CD1c-positive myeloid dendritic cell (primary cell): Measurements from ENCODE around the gene DERA.
"Not testable (repeated sequence)": the region's sequence is repeated elsewhere in the genome, so short reads cannot be mapped to it uniquely, and the experiment has no call there.

Source experiments
- DNase-seq: peaks from one replicate; pipeline ENCODE4 v3.0.0-alpha.2; 2016; ENCODE audit errors: extremely low spot score

The DERA gene

DNA sequence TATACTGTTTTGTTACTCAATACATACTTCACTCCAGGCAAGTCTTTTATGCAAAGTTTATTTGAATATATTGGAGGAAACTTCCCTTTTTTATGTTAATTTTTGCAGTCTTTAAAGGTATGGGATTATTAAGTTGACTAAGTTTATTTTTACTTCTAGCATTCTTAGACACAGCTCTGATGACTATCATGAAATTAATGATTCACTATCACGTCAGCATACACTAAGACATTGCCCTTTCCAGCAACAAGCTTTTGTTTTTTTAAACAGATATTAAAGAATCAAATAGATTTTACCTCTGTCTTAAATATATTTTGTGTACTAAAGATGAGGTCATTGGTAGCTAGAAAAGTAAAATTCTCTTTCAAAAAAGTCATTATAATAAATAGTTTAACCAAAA lies 52.1 kb downstream of the DERA start:
- DNase-seq = no peak

DNA sequence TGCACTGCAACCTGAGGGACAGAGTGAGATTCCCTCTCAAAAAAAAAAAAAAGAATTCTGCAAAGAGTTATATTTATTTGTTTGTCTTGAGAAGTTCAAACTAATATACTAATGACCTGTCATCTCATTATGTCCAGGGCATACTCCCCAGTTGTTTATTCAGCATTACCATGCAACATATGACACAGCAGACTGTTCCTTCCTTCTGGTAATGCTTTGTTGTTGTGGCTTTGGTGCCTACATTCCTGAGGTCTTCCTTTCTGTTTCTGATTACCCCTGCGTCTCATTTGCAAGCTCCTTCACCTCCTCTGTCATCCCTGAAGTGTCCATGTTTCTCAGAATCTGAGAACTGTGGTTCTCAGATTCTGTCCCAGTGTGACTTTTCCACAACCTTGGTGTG lies 55.3 kb downstream of the DERA start:
- no peak for DNase-seq

DNA sequence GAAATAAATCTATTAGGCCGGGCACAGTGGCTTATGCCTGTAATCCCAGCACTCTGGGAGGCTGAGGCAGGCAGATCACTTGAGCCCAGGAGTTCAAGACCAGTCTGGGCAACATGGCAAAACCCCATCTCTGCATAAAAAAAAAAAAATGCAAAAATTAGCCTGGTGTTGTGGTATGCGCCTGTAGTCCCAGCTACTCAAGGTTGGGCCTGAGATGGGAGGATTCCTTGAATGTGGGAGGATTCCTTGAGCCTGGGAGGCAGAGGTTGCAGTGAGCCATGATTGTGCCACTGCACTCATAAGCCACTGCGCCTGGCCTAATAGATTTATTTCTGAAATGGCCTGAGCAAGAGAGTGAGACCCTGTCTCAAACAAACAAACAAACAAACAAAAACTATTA lies 55.9 kb downstream of the DERA start:
- DNase-seq = not testable (repeated sequence)

DNA sequence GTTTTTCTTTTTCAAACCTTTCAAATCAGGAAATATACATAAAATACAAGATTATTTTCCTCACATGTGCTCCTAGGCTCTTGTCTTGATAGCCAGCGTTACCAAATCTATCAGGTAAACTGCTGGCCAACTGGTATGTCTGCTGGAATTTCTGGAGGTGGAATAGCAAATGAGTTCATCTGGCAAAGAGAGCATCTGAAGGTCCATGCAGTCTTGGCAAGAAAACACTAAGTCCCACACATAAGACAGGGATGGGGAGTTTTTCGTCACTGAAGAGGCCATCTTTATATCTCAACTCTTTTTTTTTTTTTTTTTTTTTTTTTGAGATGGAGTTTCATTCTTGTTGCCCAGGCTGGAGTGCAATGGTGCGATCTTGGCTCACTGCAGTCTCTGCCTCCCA lies 60.1 kb downstream of the DERA start:
- no peak for DNase-seq

DNA sequence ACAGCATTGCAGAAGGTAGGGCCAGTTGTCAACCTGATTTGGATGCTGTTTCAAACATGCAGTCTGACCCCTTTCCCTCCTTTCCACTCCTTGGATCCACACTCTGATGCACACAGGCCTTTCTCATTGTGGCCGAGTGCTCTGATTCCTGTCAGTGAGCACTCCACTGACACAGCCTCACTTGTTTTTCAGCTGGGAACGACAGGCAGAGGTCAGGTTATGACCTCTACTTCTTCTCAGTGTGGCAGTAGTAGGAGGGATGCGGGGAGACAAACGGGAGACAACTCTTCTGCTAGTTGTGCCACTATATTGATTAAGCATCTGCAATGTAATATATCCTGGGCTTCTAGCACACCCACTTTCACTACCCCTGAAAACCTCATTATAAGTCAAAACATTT lies 61.8 kb downstream of the DERA start:
- no peak for DNase-seq

DNA sequence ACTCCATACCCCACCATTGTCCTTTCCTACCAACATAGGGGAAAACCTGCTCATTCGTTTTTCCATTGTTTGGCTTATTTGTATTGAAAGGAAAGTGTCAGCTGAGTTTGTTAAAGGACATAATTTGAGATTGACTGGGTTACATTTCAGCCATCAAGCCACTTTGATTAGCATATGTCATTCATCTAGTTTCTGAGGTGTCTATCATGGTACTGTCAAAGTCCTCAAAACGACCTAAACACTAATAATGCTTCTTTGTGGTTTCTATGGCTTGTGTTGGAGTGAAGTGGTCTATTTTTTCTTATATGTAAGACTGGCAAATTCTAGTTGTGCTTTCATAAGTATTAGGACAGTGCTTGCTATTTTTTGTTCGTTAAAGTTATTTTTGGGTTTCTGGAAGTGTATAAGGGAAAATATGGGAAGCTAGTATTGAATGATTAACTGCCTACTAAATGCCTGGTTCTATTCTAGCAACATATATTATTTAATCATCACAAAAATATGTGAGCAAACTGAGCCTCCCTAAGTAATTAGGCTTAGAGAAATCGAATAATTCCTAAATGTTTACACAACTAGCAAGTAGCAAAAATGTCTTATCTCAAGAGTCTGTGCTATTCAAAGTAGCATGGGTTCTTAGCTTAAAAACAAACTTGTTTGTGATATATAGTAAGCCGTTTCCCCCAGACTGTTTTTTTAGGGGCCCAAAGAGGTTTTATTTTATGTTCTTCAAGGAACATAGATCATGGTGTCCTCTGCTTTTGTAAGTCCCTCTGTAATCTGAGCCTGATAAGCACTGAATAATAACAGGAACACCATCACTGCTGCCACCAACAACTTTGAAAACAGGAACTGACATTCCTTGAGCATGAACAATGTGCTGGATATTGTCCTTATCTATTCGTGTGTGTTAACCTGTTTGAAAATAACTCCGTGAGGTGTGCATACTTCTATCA lies 67.1 kb downstream of the DERA start:
- no peak for DNase-seq

DNA sequence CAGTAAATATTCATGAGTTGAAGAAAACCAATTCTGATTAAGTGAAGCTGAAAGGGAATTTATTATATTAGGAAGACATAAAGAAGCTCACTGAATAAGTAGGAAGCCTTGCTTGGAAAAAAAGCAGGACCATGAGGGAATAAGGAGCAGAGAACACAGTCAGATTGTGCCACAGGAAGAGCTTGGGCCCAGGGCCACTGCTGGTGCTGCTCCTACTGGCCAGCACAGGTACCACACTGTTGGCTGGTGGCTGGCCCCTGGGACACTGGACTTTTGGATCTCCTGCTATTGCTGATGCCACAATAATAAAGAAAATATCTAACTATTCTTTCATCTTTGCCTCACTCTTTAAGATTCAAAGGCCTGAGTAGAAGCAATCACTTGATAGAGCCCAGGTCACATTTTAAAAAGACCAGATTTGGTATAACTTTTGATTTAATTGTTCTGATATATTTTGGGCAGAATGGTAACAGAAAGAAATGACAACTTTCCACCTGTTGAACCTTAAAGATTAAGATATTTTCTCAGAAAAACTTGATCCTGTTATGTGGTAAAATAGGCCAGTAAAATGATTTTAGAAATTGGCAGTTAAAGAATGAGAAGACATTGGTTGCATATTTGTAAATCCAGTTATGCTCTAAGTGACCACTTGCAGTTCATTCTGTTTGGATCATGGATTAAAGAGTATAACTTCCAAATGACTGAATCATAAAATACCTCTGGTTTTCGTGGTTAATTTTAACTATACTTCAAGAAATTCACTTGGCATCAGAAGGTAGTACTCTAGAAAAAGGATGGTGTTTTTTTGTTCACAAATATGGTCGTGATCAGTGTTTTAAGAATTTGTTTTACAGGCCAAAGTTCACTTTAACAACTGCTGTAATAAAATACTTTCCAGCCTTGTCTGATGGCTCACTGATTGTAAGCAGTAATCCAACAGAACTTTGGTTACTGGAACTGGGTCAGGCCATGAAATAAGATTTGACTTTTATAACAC lies 68.3 kb downstream of the DERA start:
- DNase-seq = no peak

DNA sequence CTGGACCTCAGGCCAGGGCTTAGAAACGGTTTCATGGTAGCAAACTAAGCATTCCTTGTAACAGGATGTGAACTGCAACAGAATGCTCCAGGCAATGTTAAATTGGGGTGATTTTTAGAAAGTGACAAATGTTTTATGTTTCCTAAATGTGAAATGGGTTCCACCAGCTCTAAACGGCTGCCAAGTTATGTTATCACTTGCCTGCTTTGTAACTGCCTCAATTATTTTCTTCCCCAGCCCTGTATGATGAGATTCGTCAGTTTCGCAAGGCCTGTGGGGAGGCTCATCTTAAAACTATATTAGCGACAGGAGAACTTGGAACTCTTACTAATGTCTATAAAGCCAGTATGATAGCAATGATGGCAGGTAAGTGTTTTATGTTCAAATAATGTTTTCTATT lies 70.9 kb downstream of the DERA start:
- no peak for DNase-seq

DNA sequence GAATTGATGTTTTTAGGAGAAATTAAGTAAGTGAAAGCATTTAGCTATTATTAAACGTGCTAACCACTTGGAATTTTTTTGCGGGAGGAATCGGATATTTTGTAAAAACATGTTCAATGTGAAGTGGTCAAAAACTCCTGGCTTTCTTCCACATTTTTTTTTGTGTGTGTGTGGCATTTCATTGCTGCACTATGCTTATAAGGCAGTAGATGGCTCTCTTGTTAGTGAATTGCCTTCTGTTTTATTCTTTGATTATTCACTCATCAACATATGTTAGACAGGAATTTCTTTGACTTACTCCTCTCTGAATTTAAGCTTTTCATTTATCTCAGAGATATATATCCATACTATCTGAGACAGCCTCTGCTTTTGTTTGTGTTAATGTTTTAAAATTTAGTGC lies 71.3 kb downstream of the DERA start:
- DNase-seq = no peak

DNA sequence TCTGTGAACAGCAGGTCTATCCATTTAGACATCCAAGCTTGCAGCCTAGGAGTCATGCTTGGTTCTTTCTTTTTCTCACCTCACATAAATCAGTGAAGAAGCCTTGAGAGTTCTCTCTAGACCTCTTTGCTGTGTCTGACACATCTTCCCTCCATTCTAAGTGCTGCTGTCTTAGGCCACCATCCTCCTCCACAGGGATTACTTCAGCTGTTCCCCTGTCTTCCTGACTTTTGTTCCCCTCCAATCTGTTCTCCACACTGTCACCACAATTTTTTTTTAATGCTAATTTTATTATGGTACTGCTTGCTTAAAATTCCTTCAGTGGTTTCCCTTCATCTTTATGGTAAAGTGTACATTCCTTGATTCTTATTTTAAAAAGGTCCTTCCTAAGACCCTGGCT lies 71.8 kb downstream of the DERA start:
- DNase-seq = no peak

DNA sequence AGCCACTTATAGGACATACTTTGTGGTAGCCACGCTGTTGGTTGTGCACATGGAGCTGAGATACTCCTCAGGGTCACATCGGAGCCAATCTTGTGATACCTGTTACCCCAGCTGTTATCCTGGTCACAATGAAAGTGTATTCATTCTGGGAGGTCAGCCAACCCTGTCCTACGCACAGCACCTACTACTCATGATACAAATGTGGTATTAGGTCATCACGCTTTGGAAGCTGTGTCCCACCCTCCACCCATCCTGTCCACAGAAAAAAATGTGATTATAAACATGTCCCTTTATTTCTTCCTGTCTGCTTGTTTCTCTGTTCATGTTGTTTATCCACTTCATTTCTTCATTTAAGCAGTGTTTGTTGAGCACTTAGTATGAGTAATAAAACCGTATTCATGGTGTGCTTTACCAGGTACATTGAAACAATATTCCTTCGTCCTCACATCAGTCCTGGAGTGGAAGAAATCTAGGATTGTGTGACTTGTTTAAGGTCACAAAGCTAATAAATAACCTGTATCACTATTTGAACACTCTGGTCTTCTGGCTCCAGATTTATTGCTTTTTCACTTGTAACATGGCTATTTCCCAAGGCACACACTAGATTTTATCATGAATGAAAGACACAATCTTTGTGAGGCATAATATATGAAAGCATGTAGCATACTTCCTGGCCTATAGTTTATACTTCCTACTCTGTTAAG lies 73.1 kb downstream of the DERA start:
- no peak for DNase-seq

DNA sequence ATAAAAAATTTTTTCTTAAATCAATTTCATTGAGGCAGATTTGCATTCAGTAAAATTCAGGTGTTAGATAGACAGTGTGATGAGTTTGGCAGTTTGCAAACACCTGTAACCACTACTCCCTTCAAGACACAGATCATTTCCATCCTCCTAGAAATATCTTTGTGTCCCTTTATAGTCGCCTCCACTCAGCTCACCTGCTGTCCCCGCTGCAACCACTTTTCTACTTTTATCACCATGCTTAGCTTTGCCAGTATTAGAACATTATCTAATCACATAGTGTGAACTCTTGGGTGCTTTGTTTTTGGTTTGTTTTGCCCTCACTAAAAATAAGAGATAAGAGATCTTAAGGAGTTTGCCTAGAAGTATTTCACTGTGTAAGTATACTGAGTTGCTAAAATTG lies 73.8 kb downstream of the DERA start:
- no peak for DNase-seq

DNA sequence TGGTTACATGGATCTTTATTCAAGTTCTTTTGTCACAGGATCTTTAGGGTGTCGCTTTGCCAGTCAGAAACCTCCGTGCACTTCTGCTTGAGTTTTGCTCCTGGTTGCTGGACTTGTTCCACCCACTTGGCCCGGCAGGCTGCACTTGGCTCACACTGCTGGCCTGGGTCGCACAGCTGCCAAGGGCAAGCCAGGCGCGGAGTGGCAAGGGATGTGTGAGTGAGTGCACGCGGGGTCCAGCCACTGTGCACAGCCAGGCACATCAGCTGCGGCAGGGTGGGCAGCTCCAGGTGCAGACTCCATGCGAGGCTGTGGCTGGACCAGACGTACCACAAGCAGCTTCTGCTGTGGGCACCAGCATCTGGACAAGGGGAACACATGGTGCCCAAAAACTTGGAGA lies 76.6 kb downstream of the DERA start:
- DNase-seq = no peak

DNA sequence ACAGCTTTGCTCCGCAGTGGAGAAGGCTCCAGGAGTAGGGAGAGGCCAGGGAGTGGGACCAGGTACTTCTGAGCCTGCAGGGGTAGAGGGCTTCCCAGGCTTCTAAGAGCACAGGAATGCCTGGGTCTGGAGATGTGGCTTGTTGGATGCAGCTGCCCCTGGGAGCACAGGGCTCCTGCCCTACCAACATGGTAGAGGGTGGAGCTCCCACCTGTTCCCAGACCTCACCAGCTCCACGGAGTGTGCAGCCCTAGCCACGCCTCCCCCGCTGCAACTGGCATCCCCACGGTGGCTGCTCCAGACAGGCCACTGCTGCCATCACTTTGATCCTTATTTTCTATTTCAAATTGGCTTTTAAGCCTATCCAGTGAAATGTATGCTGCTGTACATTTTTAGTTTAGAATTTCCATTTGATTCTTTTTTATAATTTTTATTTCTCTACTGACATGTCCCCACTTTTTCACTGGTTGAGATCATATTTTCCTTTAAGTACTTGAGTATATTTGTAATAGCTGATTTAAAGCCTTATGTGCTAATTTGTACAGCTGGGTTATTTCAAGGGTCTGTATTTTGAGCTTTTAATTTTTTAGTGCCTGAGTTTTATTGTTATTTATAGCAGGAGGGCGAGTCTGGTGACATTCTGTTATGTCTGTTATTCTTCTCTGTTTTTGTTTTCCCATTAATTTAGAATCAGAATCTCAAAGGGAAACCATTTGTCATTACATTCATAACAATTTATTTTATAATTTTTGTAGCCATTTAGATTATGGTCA lies 78.0 kb downstream of the DERA start:
- no peak for DNase-seq

DNA sequence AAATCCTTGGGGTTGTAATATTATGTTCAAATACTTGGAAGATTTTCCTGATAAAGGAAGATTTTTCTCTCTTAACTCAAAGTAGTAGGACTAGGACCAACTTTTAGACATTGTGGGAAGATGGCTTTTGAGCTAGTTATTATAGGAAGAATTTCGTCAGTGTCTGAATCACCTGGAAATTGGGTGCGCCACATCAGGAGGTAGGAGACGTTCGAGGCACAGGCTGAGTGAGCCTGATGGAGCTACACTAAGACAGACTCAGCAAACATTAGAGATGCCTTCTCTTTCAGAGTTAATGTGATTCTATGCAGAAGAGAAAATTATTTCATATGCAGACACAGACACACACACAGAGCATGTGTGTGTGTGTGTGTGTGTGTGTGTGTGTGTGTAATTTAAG lies 84.7 kb downstream of the DERA start:
- DNase-seq = no peak

DNA sequence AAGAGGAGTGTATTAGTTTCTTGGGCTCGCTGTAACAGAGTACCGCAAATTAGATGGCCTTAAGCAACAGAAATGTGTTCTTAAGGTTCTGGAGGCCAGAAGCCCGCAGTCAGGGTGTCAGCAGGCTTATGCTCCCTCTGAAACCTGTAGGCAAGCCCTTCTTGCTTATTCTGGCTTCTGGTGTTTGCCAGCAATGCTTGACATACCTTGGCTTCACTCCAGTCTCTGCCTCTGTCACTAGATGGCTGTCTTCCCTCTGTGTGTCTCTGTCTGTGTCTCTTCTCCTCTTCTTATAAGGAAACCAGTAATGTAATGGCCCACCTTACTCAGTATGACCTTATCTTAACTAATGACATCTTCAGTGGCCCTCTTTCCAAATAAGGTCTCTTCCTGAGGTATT lies 85.1 kb downstream of the DERA start:
- no peak for DNase-seq

DNA sequence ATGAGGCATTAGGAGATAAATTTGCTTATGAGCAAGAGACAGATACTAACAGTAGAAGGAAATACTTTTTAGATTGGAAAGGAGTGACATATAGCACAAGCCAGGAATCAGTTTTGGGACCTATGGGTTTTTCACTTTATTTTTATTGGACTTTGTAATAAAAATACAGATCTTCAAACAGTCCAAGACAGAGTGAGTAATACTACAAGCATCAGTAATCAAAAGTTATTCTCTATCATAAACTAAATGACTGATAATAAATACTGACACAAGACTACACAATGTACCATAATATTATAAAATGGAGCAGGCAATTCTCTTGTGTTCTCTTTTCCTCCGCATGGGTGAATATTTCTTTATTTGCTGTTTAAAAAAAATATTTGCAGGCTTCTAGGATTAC lies 85.8 kb downstream of the DERA start:
- DNase-seq = no peak

DNA sequence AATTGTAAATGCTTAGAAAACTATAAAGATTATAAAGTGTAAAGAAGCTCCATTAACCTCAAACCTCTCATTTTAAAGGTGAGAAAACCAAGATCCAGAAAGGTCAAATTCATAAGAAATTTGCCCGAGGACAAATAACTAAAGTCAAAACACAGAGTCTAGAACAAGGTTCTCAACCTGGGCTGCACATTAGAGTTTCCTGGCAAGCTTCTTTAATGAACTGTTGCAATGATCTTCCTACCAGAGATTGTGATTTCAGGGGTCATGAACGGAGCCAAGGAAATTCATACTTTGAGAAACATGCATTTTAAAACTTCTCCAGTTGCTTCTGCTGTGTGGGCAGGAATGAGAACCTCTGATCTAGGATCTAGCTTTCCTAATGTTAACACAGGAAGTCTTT lies 86.8 kb downstream of the DERA start:
- no peak for DNase-seq

DNA sequence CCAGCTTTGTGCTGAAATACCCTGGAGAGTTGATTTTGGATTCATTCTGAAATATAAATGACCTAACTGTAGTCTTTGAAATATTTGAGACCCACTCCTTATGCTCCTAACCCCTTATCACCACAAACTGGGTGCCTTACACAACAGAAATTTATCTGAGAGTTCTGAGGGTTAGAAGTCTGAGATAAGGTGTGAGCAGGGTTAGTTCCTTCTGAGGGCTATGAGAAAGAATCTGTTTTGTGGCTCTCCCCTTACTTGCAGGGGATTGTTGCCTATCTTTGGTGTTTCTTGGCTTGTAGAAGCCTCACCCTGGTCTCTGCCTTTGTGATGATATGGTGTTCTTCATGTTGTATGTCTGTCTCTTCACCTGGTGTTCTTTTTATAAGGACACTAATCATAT lies 91.7 kb downstream of the DERA start:
- DNase-seq = no peak

DNA sequence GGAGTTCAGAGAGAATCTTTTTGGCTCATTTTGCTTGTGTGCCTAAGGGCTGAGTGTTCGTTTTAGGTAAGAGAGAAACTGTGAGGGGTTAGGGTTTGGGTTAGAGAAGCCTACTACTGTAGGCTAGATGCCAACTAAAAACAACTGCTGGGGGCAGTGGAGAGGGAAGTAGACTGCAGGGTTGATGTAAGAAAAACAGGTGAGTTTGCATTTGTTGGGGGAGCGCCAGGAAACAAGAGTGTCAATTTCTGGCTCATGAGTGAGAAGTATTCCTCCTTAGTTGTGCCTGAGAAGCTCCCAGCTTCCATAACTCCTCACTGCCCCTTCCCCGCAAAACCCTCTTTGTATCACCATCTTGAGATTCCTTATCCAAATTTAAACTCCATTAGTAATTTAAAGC lies 92.3 kb downstream of the DERA start:
- DNase-seq = no peak

DNA sequence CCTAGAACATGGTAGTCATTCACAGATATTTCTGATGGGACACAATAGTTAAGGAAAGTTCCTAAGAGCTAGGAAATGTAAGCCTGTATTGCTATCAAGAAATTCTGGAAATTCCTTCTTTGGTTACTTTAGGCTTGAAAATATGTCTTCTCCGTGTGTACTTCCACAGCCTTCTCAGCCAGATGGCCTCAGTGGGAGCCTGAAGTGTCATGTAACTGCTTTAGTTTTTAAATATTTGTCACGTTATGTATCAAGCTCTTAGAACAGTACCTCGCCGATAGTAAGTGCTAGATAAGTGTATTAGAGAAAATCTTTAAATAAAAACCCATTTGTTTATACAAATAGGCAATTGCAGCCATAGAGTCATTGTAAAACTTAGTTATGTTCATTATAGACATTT lies 95.6 kb downstream of the DERA start:
- no peak for DNase-seq
